Mucosa of rectum (tissue), 2 donors: Measurements from ENCODE around the gene SPAG17.

Experiments
- H3K27ac ChIP-seq, 2 donors: one replicate each; pipeline ENCODE4 v1.7.0; 2013; ENCODE audit warnings: inconsistent platforms in 2 of 2, low read depth in 2 of 2, low read length in 2 of 2
- H3K27me3 ChIP-seq, 2 donors: one replicate each; pipeline ENCODE4 v1.7.0; 2013; ENCODE audit warnings: low read length in 2 of 2; ENCODE audit not compliant: control insufficient read depth in 2 of 2, insufficient read depth in 2 of 2
- H3K36me3 ChIP-seq, 2 donors: one replicate each; pipeline ENCODE4 v1.7.0; 2013; ENCODE audit warnings: low read length in 2 of 2; ENCODE audit not compliant: control insufficient read depth in 2 of 2, insufficient read depth in 2 of 2
- H3K4me1 ChIP-seq, 2 donors: one replicate each; pipeline ENCODE4 v1.7.0; 2013; ENCODE audit warnings: low read length in 2 of 2, mild to moderate bottlenecking in 1 of 2; ENCODE audit not compliant: control insufficient read depth in 2 of 2, insufficient read depth in 2 of 2
- H3K4me3 ChIP-seq, 2 donors: one replicate each; pipeline ENCODE4 v1.7.0; 2013; ENCODE audit warnings: low read length in 2 of 2
- H3K9ac ChIP-seq, 2 donors: one replicate each; pipeline ENCODE4 v1.7.0; 2013; ENCODE audit warnings: low read length in 2 of 2, low read depth in 1 of 2, mild to moderate bottlenecking in 1 of 2
- H3K9me3 ChIP-seq, 2 donors: one replicate each; pipeline ENCODE4 v1.7.0; 2013; ENCODE audit warnings: low read length in 2 of 2; ENCODE audit not compliant: control insufficient read depth in 2 of 2
- donor health status: healthy.
- donor health status: Normal muscosa, but diverticular disease.

Gene SPAG17

DNA sequence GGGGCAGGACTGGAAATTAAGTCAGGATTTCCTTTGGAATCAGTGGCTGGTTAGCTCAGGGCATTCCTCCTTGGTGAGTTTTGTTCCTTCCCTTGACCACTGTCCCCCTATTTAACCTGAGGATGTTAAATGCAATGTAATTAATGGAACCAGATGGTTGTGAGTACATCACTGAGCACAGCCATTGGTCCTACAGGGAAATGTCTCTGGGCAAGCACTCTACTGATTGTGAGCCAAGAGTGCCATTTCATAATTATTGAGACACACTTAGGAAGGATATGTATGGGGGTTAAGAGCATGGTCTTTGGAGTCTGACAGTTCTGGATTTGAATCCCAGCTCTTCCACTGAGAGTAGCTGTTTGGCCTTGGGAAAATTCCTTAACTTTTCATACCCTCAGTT lies 74.4 kb downstream of the SPAG17 start:
- Histone ChIP-seq H3K4me3 (no peak overlapping the region), H3K27me3 (no peaks in the 10 kb centered on the region), H3K27ac (no peak overlapping the region), H3K9me3 (no peaks in the 10 kb centered on the region), H3K9ac (no peak overlapping the region), H3K4me1 (no peaks in the 10 kb centered on the region), H3K36me3 (no peaks in the 10 kb centered on the region)

DNA sequence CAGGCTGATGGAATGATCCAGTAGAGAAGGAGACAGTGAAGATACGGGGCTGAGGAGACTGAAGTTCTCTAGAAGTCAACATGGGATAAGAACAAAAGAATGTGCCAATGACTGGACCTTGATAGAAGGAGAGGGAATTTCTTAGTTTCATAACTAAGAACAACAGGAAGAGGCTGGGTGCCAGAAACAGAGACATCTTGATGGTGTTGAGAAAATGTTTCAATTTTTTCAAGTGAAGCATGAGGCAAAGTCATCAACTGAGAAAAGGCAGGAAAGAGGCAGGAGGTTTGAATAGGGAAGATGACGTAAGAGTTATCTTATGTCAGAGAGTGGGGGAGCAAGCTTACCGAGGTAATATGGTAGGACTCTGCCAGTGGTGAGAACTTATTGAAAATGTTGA lies 80.1 kb downstream of the SPAG17 start:
- Histone ChIP-seq H3K27ac (no peak overlapping the region), H3K9me3 (no peaks in the 10 kb centered on the region), H3K36me3 (no peaks in the 10 kb centered on the region), H3K4me1 (peaks cover 0 to 6% of the 10 kb centered on the region in 2 donors), H3K4me3 (no peak overlapping the region), H3K9ac (no peak overlapping the region), H3K27me3 (no peaks in the 10 kb centered on the region)

DNA sequence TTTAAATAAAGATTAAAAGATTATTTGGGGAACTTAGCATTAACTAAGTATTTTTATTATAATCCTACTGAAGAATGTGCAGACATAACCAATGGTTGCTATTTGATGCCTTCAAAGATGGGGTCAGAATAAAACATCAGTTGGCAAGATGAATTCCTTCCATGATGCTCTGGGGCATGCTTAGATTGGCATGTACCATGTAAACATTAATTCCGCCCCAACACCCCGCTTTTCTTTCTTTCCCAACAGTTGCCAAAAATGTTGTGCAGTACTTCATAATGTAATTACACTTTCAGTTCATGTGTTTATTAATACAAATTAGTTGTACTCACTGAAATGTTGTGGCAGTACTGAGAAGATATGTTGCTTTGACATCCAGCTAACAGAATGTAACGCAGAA lies 82.6 kb downstream of the SPAG17 start:
- no peak overlapping the region for H3K4me3 ChIP-seq

DNA sequence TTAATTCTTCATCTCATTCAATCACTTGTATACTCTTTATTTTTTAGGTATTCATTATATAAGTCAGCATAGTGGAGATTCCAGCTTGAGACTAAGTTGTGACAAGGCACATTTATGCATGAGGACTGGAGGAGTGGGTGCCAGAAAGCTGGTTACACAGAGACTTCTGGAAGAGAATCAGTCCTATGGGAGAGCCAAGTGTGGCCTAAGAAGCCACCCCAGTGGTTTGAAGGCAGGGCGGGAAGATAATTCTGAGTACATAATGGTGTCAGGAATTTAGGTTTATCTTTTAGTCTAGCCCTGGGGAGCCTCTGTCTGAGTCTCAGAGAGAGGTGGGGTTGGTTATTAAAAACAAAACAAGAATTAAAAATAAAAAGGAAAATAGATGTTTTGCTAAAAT lies 83.0 kb downstream of the SPAG17 start:
- H3K27me3 ChIP-seq, result no peaks in the 10 kb centered on the region
- H3K4me3 ChIP-seq, result no peak overlapping the region
- H3K27ac ChIP-seq, result no peak overlapping the region
- H3K4me1 ChIP-seq, result peaks cover 0 to 6% of the 10 kb centered on the region in 2 donors
- H3K9ac ChIP-seq, result no peak overlapping the region
- no peaks in the 10 kb centered on the region for H3K36me3 ChIP-seq
- no peaks in the 10 kb centered on the region for H3K9me3 ChIP-seq

More for the DNA sequence above, 82.6 kb downstream of the SPAG17 start:
- H3K4me1 ChIP-seq, result peaks cover 0 to 6% of the 10 kb centered on the region in 2 donors
- H3K9ac ChIP-seq, result no peak overlapping the region
- H3K9me3 ChIP-seq, result no peaks in the 10 kb centered on the region
- H3K27me3 ChIP-seq, result no peaks in the 10 kb centered on the region
- no peak overlapping the region for H3K27ac ChIP-seq
- H3K36me3 ChIP-seq, result no peaks in the 10 kb centered on the region

DNA sequence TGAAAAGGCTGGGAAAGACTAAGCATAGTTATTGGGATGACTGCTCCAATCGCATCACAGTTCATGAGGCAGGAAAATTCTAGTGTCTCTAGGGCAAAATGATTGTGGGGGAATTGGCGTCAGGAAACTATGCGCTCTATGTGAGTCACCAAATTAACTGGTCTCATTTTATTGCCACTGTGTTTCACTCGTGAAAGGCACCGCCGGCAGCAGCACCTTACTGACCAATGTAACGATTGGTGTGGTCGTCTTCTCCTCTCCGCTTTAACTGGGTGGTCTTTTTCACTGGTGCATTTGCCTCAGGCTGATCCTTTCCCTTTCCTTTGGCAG lies 83.5 kb downstream of the SPAG17 start:
- Histone ChIP-seq H3K27ac (no peak overlapping the region), H3K4me3 (no peak overlapping the region), H3K9ac (no peak overlapping the region), H3K27me3 (no peaks in the 10 kb centered on the region), H3K4me1 (peaks cover 0 to 6% of the 10 kb centered on the region in 2 donors), H3K36me3 (no peaks in the 10 kb centered on the region), H3K9me3 (no peaks in the 10 kb centered on the region)

DNA sequence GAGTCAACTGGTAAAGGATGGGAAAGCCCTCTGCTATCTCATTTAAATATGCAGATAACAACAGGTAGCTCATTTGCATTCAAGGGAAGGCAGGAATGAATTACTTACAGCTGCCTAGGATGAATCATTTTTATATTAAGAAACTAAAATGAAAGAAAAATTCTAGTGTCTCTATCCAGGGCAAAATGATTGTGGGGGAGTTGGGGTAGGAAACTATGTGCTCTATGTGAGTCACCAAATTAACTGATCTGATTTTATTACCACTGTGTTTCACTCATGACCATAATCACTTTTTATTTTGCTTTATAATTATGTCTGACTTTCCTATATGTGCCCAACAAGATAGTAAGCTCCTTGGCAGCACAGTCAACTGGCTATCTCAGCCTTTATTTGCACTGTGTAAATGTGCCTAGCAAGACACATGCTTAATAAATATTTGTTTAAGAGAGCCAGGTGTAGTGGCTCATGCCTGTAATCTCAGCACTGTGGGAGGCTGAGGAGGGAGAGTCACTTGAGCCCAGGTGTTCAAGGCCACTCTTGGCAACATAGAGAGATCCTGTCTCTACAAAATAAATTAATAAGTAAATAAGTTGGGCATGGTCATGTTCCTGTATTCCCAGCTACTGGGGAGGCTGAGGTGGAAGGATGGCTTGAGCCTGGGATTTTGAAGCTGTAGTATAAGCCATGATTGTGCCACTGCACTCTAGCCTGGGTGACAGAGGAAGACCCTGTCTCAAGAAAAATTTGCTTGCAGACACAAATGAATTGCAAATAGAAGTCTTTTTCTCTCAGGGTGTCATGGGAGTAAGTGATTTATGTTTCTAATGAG lies 84.1 kb downstream of the SPAG17 start:
- Histone ChIP-seq H3K4me3 (no peak overlapping the region), H3K4me1 (peaks cover 0 to 6% of the 10 kb centered on the region in 2 donors), H3K9me3 (no peaks in the 10 kb centered on the region), H3K9ac (no peak overlapping the region), H3K27ac (no peak overlapping the region), H3K27me3 (no peaks in the 10 kb centered on the region), H3K36me3 (no peaks in the 10 kb centered on the region)

DNA sequence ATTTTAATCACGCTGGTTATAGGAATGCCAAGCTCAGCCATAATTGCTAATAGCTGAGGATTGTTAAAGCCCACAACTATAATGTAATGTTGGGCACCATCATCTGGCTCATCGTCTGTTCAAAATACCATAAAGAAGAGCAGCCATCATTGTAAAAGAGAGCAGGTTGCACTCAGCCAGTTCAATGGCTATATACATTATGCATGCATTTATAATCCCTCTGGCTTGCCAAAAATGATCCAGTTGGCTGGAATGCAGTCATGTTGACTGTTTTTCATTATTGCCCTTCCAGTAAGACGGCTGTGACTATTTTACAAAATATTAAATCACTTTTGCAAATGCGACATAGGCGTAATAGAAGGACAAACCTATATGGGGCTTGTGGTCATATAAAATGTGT lies 85.3 kb downstream of the SPAG17 start:
- H3K9ac ChIP-seq, result no peak overlapping the region

DNA sequence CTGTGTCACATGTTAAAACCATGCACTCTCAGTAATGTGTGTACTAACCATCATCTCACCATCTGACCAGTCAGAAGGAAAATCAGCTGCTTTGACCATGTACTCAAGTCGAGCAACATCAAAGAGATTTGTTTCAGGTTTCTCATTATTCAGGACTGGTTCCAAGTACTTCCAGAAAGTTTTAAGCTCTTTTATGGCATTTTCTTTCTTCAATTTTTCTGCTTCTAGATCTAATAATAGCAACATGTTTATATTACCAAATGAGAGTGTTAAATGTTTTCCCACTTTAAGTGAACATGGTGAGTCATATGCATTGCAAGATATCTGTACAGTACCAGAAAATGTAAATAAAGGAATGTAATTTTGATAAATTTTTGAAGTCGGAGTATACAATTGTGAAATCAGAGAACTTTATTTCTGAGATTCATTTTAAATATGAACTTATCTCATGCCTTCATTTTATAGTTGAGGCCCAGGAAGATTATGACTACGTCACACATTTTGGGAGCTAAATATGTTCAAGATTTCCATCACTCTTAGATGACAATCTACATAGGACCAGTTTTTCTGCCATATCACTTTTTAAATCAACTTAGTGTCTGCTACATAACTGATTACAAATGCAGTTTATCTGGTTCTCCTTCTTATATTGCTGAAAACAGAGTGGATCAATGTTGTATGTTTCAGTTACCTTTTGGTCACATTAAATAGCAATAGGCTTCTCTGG lies 87.2 kb downstream of the SPAG17 start:
- H3K9me3 ChIP-seq, result no peaks in the 10 kb centered on the region
- no peaks in the 10 kb centered on the region for H3K27me3 ChIP-seq

More for the DNA sequence above, 85.3 kb downstream of the SPAG17 start:
- Histone ChIP-seq H3K4me1 (peaks cover 0 to 6% of the 10 kb centered on the region in 2 donors), H3K27ac (no peak overlapping the region), H3K27me3 (no peaks in the 10 kb centered on the region), H3K4me3 (no peak overlapping the region), H3K9me3 (no peaks in the 10 kb centered on the region), H3K36me3 (no peaks in the 10 kb centered on the region)

DNA sequence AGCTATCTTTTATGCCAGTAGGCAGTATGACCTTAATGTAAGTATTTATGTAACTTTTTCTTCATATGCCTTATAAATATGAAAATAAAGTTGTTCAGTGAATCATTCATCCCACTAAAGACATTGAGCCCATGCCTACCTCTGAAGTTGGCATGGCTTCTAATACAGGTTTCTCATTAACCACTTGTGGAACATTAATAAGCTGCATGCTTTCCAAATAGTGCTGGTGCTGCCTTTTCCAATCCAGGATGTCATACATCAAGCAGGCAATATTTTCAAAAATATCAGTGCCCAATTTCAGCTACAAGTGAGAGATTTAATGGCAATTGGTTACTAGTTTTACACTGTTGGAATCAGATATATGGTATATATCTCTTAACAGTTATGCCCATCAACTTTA lies 92.0 kb downstream of the SPAG17 start:
- Histone ChIP-seq H3K9ac (no peak overlapping the region), H3K36me3 (no peaks in the 10 kb centered on the region), H3K27me3 (no peaks in the 10 kb centered on the region), H3K9me3 (no peaks in the 10 kb centered on the region), H3K27ac (no peak overlapping the region), H3K4me1 (no peaks in the 10 kb centered on the region), H3K4me3 (no peak overlapping the region)

More for the DNA sequence above, 87.2 kb downstream of the SPAG17 start:
- H3K27ac ChIP-seq, result no peak overlapping the region
- H3K4me1 ChIP-seq, result peaks cover 0 to 6% of the 10 kb centered on the region in 2 donors
- H3K4me3 ChIP-seq, result no peak overlapping the region
- H3K9ac ChIP-seq, result no peak overlapping the region
- no peaks in the 10 kb centered on the region for H3K36me3 ChIP-seq

DNA sequence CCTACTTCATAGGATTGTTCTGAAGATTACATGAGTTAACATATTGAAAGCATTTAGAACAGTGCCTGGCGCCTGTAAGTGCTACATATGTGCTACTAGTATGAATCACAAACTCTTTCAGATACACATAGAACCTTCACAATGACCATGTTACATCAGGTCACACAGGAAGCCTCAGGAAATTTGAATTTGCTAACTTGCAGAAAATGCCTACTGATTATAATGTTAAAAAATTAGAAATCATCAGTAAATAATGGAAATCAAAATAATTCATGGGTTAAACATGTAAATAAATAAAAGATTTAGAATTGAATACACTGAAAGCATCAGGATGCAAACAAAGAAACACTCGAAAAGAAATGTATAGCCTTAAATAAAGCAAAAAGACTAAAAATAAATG lies 94.9 kb downstream of the SPAG17 start:
- no peaks in the 10 kb centered on the region for H3K27me3 ChIP-seq
- no peak overlapping the region for H3K4me3 ChIP-seq
- no peaks in the 10 kb centered on the region for H3K9me3 ChIP-seq
- H3K9ac ChIP-seq, result no peak overlapping the region
- no peak overlapping the region for H3K27ac ChIP-seq
- H3K36me3 ChIP-seq, result no peaks in the 10 kb centered on the region
- no peaks in the 10 kb centered on the region for H3K4me1 ChIP-seq
